Neural crest cell (in vitro differentiated cells): ENCODE results near the gene ZNF142. TPM values are rescaled to one million over a fixed set of nuclear protein-coding genes. Genes with fewer than 3 reads are reported as not detected.

ENCODE experiments used
- DNase-seq: peaks from one replicate; pipeline ENCODE4 v3.0.0; 2021; ENCODE audit warnings: low read depth, mixed read lengths, low spot score
- H3K27ac Mint-ChIP-seq: one replicate; pipeline ENCODE4 v1.8.0; 2021; ENCODE audit warnings: mild to moderate bottlenecking, mixed read lengths; ENCODE audit not compliant: unreplicated experiment
- H3K27me3 Mint-ChIP-seq: 2 replicates; pipeline ENCODE4 v1.8.0; 2021; ENCODE audit warnings: low read depth, mild to moderate bottlenecking, mixed read lengths
- H3K36me3 Mint-ChIP-seq: 2 replicates; pipeline ENCODE4 v1.8.0; 2021; ENCODE audit warnings: low read depth, mild to moderate bottlenecking, mixed read lengths
- H3K4me1 Mint-ChIP-seq: 2 replicates; pipeline ENCODE4 v1.8.0; 2021; ENCODE audit warnings: mixed read lengths
- H3K4me3 Mint-ChIP-seq: one replicate; pipeline ENCODE4 v1.8.0; 2021; ENCODE audit warnings: mild to moderate bottlenecking, mixed read lengths
- H3K9me3 Mint-ChIP-seq: 2 replicates; pipeline ENCODE4 v1.8.0; 2021; ENCODE audit warnings: mixed read lengths
- CTCF ChIP-seq: fragments of 200-600 bp; sonication (generic); conservative IDR thresholded peaks from 2 replicates; pipeline ENCODE4 v1.5.0; 2021; ENCODE audit warnings: antibody characterized with exemption, mild to moderate bottlenecking
- total RNA-seq: library from RNA; stranded (reverse); gene quantifications from 2 replicates; pipeline ENCODE4 v1.2.1, GENCODE V29; 2021

Gene ZNF142
- total RNA-seq, 1 donor from 2014 or later, result 58.2 TPM

GRCh38 chr2:218626369-218626768 lies 33.1 kb downstream of the ZNF142 start:
- no peaks in the 10 kb centered on the region for H3K36me3 Mint-ChIP-seq
- no peak for DNase-seq
- TF ChIP-seq CTCF, result no peak
- no peaks in the 10 kb centered on the region for H3K27me3 Mint-ChIP-seq
- H3K9me3 Mint-ChIP-seq, result no peaks in the 10 kb centered on the region
- no peak overlapping the region for H3K4me3 Mint-ChIP-seq
- no peak overlapping the region for H3K27ac Mint-ChIP-seq
- H3K4me1 Mint-ChIP-seq, result no peaks in the 10 kb centered on the region

- no peak overlapping the region for H3K27ac Mint-ChIP-seq
- no peaks in the 10 kb centered on the region for H3K36me3 Mint-ChIP-seq
- TF ChIP-seq CTCF, result no peak
- H3K4me3 Mint-ChIP-seq, result no peak overlapping the region
- no peaks in the 10 kb centered on the region for H3K27me3 Mint-ChIP-seq
- DNase-seq, result no peak
- no peaks in the 10 kb centered on the region for H3K9me3 Mint-ChIP-seq
- no peaks in the 10 kb centered on the region for H3K4me1 Mint-ChIP-seq
These were observed 36.1 kb downstream of the ZNF142 start for GRCh38 chr2:218623366-218623705.

- no peak for DNase-seq
- Mint-ChIP-seq H3K4me1 (no peaks in the 10 kb centered on the region), H3K27ac (no peak overlapping the region), H3K36me3 (no peaks in the 10 kb centered on the region), H3K4me3 (no peak overlapping the region), H3K27me3 (no peaks in the 10 kb centered on the region), H3K9me3 (no peaks in the 10 kb centered on the region)
- TF ChIP-seq CTCF, result no peak
These were observed 36.6 kb downstream of the ZNF142 start for GRCh38 chr2:218622606-218623365.

- Mint-ChIP-seq H3K4me1 (no peaks in the 10 kb centered on the region), H3K9me3 (no peaks in the 10 kb centered on the region), H3K36me3 (no peaks in the 10 kb centered on the region), H3K27me3 (no peaks in the 10 kb centered on the region), H3K4me3 (no peak overlapping the region), H3K27ac (no peak overlapping the region)
- DNase-seq, result no peak
- TF ChIP-seq CTCF, result no peak
These were observed 38.4 kb downstream of the ZNF142 start for GRCh38 chr2:218621007-218621406.

GRCh38 chr2:218618102-218618860 lies 41.1 kb downstream of the ZNF142 start:
- Mint-ChIP-seq H3K4me3 (no peak overlapping the region), H3K36me3 (no peaks in the 10 kb centered on the region), H3K27me3 (no peaks in the 10 kb centered on the region), H3K4me1 (no peaks in the 10 kb centered on the region), H3K9me3 (no peaks in the 10 kb centered on the region), H3K27ac (peak overlapping the region; percentile 48)
- TF ChIP-seq CTCF, result no peak
- DNase-seq, result no peak
